ENCODE measurements around the gene TNFSF4.
"Not testable (repeated sequence)": the region's sequence is repeated elsewhere in the genome, so short reads cannot be mapped to it uniquely, and the experiment has no call there.

The TNFSF4 gene

DNA sequence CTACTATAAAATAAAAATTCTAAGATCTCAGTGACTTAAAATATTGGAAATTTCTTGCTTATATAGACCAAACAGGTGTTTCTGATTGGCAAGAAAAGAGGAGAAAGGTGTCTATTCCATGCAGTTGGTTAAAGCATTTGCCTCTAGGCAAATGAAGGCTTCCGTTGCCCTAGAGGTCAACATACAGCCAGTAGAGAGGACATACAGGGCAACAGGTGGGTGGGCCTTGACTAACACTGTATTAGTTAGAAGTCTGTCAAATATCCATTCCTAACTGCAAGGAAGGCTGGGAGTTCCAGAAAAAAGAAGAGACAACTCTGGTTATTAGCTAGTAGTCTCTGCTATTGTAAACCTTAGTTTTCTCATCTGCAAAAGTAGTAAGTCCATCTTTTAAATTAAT, 43.0 kb downstream of the TNFSF4 start:
- DNase-seq (ENCODE audit: low read depth in 3 of 3, low spot score in 1 of 3): no peak

DNA sequence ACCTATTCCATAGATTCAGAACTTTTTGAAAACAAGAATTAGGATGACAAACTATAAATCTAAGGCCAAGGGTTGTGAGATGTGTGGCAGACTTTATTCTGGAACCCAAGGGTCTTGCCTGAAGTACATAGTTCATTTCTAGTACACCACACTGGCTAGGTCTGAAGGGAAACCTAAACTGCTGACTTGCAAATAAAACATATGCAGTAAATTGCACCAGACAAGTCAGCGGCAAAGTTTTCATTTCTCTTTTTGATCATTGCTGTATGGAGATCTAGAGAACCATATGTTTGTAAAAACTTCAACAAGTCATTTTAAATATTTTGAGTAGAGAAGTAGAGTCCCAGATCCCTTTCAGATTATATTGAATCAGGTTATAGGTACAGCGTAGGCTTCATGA, 43.9 kb downstream of the TNFSF4 start:
- no peak for DNase-seq (ENCODE audit: low read depth in 3 of 3, low spot score in 1 of 3)

DNA sequence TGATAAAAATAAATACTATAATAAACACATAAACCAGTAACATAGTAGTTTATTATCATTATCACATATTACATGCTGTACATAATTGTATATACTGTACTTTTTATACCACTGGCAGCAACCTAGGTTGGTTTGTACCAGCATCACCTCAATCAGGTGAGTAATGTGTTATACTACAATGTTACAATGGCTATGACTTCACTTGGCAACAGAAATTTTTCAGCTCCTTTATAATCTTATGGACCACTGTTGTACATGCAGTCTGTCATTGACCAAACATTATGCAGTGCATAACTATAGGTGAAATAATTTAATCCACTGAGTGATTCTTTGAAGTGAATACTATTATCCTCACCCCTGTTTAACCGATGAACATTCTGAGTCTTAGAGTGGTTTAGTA, 44.5 kb downstream of the TNFSF4 start:
- DNase-seq (ENCODE audit: low read depth in 3 of 3, low spot score in 1 of 3): no peak

DNA sequence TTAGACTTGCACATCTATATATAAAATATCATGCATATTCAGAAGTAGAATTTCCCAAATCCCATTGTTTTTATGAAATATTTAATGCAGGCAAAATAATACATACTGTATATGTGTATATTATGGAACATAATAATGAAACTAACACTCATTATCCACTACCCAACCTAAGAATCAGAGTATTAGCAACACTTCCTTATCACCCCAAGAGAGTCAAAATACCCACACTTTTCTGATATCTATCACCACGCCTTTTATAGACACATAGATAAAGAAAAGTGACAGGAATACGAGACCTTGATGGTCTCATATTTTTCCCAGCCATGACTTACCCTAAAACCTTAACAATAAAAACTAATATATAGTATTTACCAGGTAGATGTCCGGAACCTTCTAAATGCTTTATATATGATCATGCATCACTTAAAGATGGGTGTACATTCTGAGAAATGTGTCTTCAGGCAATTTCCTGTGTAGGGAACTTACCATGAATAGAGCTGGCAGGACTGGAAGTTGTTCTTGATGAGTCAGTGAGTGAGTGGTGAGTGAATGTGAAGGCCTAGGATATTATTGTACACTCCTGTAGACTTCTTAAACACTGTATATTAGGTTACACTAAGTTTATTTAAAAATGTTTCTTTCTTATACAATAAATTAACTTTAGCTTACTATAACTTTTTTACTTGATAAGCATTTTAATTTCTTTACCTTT, 45.5 kb downstream of the TNFSF4 start:
- DNase-seq (ENCODE audit: low read depth in 3 of 3, low spot score in 1 of 3): no peak

DNA sequence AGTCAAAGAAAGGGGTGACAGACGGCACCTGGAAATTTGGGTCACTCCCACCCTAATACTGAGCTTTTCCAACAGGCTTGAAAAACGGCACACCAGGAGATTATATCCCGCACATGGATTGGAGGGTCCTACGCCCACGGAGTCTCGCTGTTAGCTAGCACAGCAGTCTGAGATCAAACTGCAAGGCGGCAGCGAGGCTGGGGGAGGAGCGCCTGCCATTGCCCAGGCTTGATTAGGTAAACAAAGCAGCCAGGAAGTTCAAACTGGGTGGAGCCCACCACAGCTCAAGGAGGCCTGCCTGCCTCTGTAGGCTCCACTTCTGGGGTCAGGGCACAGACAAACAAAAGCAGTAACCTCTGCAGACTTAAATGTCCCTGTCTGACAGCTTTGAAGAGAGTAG, 53.2 kb downstream of the TNFSF4 start:
- DNase-seq (ENCODE audit: low read depth in 3 of 3, low spot score in 1 of 3): not testable (repeated sequence)

DNA sequence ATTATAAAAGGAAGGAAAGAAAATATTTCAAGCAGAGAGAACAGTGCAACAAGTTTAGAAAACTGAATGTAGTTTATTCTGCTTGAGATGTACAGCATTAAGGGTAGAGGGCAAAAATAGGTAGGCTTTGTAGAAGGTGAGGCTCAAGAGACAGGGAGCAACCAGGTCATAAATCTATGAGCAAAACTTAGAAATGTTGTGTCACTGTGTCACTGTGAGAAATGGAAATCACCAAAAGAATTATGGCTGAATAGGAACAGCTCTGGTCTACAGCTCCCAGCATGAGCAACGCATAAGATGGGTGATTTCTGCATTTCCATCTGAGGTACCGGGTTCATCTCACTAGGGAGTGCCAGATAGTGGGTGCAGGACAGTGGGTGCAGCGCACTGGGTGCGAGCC, 53.6 kb downstream of the TNFSF4 start:
- no peak for DNase-seq (ENCODE audit: low read depth in 3 of 3, low spot score in 1 of 3)

DNA sequence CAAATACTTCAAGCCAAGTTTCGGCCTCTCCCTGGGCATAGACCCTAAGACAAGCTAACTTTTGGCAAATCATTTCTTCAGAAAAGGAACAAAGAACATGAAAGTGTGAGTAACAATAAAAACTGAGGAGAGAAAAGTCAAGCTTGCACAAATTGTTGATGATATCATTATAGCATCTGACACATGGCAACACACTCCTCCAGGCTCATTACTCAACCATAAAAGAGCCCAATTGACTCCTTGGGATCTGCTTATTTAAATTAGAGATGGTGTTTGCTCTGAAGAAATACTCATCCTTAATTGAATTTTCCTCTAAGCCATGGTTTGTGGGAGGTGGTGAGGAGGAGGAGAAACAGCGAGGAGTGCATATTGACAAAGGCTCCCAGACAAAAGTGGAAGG, 54.5 kb downstream of the TNFSF4 start:
- DNase-seq (ENCODE audit: low read depth in 3 of 3, low spot score in 1 of 3): no peak

DNA sequence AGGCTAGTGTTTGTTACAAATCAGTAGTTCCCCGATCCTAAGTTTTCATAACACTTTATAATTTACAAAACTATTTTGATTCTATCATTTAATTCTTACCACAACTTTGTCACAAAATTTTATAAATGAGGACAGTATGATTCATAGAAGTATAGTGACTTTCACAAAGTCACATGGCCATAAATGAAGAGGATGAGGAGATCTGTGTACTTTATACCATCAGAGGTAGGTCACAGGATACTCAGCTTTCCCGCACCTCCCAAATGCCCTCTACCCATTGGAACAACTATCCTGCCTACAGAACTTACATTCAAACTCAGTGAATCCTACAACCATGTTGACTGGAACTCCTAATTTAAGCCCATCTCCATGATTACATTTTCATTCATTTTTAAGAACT, 56.3 kb downstream of the TNFSF4 start:
- DNase-seq (ENCODE audit: low read depth in 3 of 3, low spot score in 1 of 3): no peak

DNA sequence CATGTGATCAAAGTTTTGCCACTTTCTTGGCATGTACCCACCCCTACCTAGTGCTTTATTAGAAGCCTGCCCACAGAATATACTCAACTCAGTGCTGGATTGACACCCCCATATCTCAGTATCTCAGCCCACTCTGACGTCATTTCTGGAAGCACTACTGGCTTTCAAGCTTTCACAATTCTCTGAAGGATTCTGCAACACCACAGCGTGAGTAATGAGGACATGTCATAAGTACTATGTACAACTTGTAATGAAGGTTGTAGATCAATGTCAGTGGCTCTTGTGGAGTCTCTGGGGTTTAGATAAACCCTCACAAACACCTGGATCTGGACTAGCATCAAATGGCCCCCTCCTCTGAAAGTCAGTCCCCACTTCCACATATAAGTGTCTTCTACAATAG, 57.2 kb downstream of the TNFSF4 start:
- DNase-seq (ENCODE audit: low read depth in 3 of 3, low spot score in 1 of 3): no peak

DNA sequence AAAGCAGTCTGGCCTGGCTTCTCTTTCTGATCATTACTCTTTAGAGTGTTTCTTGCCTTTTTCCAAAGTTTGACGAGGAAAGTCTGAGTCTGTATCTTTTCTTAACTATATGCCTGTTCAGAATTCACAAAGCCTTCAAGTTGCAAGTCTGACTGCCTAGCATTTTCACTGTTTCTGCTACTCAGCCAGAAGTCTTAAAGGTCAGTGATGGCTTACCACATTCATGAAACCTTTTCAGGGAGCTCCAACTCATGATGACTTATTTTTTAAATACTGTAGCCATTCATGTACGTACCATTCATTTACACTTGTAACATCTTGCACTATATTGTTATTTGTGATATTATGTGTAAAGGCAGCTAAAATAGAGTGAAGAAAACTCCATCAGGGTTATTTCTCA, 58.2 kb downstream of the TNFSF4 start:
- no peak for DNase-seq (ENCODE audit: low read depth in 3 of 3, low spot score in 1 of 3)

DNA sequence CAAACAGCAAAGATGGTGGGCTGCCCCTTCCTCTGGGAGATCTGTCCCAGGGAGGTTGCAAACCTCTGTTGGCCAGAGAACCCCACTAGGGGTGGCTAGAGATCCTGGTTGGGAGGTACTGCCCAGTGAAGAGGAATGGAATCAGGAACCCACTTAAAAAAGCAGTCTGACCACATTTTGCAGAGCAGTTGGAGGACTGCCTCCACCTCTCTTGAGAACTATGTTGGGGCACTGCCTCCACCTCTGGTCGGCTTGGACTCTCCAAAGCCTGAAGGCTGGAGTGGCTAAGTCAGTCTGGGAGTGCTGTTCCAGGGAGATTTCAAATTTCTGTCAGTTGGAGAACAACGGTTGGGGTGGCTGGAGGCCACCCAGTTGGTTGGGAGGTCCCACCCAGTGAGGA, 58.6 kb downstream of the TNFSF4 start:
- no peak for DNase-seq (ENCODE audit: low read depth in 3 of 3, low spot score in 1 of 3)

DNA sequence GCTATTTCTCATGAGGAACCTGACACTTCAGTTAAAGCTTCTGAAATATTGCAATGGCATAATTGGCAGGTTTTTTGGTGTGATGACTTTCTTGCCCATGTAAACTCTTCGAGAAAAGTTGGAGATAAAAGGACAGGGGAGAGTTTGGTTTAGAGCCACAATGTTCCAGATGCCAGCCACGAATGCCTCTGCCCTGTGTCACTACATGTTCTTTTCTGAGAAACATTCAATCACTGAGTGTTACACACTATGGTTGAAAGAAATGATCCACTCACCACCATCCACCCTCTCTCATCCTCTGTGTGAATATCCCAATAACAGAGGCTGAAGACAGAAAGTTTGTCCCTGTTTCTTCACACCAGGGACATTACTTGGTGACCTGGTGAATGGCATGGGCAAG, 66.4 kb downstream of the TNFSF4 start:
- no peak for DNase-seq (ENCODE audit: low read depth in 3 of 3, low spot score in 1 of 3)

DNA sequence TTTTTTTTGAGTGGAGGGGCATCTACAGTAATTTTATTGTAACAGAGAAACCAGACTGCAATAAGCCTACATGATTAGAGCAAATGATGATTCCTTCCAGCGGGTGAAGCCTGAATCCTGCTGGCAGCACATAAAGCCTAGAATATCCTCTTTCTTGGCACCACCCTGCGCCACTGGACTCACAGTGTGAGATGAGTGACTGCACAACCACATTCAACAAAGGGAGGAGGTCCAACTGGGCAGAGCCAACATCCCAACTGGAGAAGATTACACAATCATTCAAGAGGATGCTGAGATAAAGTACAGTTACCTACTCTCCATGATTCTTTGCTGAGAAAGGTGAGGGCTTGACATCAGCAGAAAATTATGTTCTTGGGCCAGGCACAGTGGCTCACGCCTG, 67.4 kb downstream of the TNFSF4 start:
- DNase-seq (ENCODE audit: low read depth in 3 of 3, low spot score in 1 of 3): no peak

DNA sequence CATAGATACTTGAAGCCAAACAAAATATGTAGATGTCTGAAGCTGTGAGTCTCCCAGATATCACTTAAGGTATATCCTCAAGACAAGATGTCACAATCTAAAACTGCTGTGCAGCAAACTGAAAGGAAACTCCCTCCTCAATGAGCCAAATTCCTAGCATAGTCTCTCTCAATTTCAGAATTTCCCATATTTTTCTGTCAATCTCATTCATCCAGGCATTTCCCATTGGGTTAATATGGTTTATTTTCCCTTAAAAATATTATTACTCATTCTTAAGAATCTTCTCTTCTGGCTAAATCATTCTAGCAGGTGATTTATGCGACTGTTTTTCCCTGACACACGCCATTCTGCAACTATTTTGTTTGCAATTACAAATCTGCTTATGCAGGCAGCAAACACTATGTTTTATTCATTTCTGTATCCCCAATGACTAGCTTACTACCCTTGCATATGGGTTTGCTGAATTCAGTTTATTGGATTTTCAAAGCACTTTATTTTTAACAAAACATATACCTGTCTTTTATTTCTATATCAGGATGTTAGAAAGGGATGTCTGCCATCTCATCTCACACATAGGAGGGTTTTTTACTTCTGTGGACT, 69.9 kb downstream of the TNFSF4 start:
- DNase-seq (ENCODE audit: low read depth in 3 of 3, low spot score in 1 of 3): no peak

DNA sequence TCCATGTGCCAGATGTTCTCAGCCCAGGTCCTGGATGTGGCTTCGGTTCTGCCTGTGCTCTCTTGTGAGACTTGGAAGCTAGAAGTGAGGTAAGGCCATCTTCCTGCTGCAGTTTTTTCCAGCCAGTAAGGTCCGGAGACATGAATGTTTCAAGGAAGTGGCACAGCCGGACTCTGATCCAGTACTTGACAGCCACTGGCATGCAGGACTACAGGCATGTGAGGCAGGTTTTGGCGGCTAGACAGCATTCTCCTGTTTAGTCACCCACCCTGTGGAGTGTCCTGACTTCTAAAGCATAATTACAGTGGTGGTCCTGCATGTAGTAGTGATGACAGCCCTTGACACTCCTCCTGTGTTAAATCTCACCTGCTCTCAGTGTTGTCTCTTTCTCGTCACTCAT, 72.3 kb downstream of the TNFSF4 start:
- DNase-seq (ENCODE audit: low read depth in 3 of 3, low spot score in 1 of 3): no peak

DNA sequence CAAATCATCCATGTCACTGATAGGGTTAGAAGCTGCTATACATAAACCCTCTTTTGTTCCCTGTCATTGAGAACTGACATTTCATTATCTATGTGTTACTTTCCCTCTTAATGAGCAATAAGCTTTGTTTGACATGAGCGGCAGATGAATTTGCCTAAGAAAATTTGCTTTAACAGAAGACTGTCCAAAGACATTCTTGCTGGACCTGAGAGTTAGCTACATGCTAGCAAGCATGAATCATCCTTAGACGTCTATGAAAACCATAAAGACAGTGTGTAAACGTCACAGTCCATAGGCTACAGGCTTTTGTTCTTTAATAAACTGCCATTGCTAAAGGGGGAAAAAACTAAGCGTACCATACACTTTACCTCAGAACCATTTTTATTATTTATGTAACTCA, 73.1 kb downstream of the TNFSF4 start:
- no peak for DNase-seq (ENCODE audit: low read depth in 3 of 3, low spot score in 1 of 3)

Measured in stimulated activated CD4-positive, alpha-beta T cell treated with anti-CD3 and anti-CD28 coated beads, TNF-alpha, amount 100 ng/mL, for 1 hour (primary cell).